Activated effector memory CD4-positive, alpha-beta T cell treated with anti-CD3 and anti-CD28 coated beads, Interleukin-2, amount 50 U/mL, for 16 hours (primary cell): Measurements from ENCODE around the gene SNRNP25.

Experiments
- DNase-seq: peaks from one replicate; pipeline ENCODE4 v3.0.0-alpha.2; 2020

Gene SNRNP25

GRCh38 chr16:78444-79150 lies 25.0 kb downstream of the SNRNP25 start:
- no peak for DNase-seq

GRCh38 chr16:79151-80054 lies 25.8 kb downstream of the SNRNP25 start:
- no peak for DNase-seq

GRCh38 chr16:83060-83603 lies 29.5 kb downstream of the SNRNP25 start:
- no peak for DNase-seq

- DNase-seq, result no peak
These were observed 30.4 kb downstream of the SNRNP25 start for GRCh38 chr16:83781-84615.

GRCh38 chr16:84718-85406 lies 31.2 kb downstream of the SNRNP25 start:
- DNase-seq, result peak; percentile 77

- no peak for DNase-seq
These were observed 31.8 kb downstream of the SNRNP25 start for GRCh38 chr16:85407-85782.

- DNase-seq, result no peak
These were observed 32.2 kb downstream of the SNRNP25 start for GRCh38 chr16:85865-86264.

- no peak for DNase-seq
These were observed 32.9 kb downstream of the SNRNP25 start for GRCh38 chr16:86483-86952.

GRCh38 chr16:88613-89012 lies 35.0 kb downstream of the SNRNP25 start:
- DNase-seq, result no peak

- DNase-seq, result no peak
These were observed 36.0 kb downstream of the SNRNP25 start for GRCh38 chr16:89391-90302.

- DNase-seq, result no peak
These were observed 37.9 kb downstream of the SNRNP25 start for GRCh38 chr16:91484-91883.

GRCh38 chr16:92431-93339 lies 39.1 kb downstream of the SNRNP25 start:
- DNase-seq, result no peak

- DNase-seq, result no peak
These were observed 41.3 kb downstream of the SNRNP25 start for GRCh38 chr16:94918-95265.

GRCh38 chr16:96935-97381 lies 43.3 kb downstream of the SNRNP25 start:
- DNase-seq, result peak; percentile 96

GRCh38 chr16:97822-98221 lies 44.2 kb downstream of the SNRNP25 start:
- no peak for DNase-seq

GRCh38 chr16:100989-101388 lies 47.4 kb downstream of the SNRNP25 start:
- DNase-seq, result no peak

GRCh38 chr16:101586-101985 lies 48.0 kb downstream of the SNRNP25 start:
- no peak for DNase-seq

GRCh38 chr16:102060-102855 lies 48.6 kb downstream of the SNRNP25 start:
- DNase-seq, result no peak

- DNase-seq, result no peak
These were observed 50.7 kb downstream of the SNRNP25 start for GRCh38 chr16:104355-104754.
